K562 (cell line): ENCODE results near the gene EXOSC9. TPM values are rescaled to one million over a fixed set of nuclear protein-coding genes. Genes with fewer than 3 reads are reported as not detected.

Source experiments
- GATA2 ChIP-seq: sonication (generic); formaldehyde crosslinking; IDR thresholded peaks from 2 replicates; pipeline ENCODE4 v1.4.0; 2020; ENCODE audit warnings: mild to moderate bottlenecking, missing genetic modification reagents
- LEF1 ChIP-seq: fragments of 450-650 bp; IDR thresholded peaks from 2 replicates; pipeline ENCODE4 v1.6.1; 2016; ENCODE audit warnings: mild to moderate bottlenecking
- MEF2D ChIP-seq: conservative IDR thresholded peaks from 2 replicates; pipeline ENCODE4 v1.6.1; 2016; ENCODE audit warnings: low read depth, missing genetic modification characterization, missing compliant biosample characterization
- NRF1 ChIP-seq, 2 experiments: fragments of 450-650 bp; IDR thresholded peaks in 1 of 2; conservative IDR thresholded peaks in 1 of 2; 2 replicates each; pipeline ENCODE4 v1.6.1; 2014; ENCODE audit warnings: mild to moderate bottlenecking in 2 of 2
- RBM25 ChIP-seq: fragments of 200-400 bp; formaldehyde crosslinking; IDR thresholded peaks from 2 replicates; pipeline ENCODE4 v1.6.1; 2018; ENCODE audit warnings: low read length, low read depth, moderate library complexity; ENCODE audit not compliant: severe bottlenecking
- RHOXF2B ChIP-seq: fragments of 250-450 bp; sonication (Bioruptor Pico); conservative IDR thresholded peaks from 2 replicates; pipeline ENCODE4 v1.5.1; 2021
- RNF2 ChIP-seq: sonication (generic); IDR thresholded peaks from 2 replicates; pipeline ENCODE4 v1.6.1; 2016
- SMARCA4 ChIP-seq: fragments of 450-650 bp; IDR thresholded peaks from 2 replicates; pipeline ENCODE4 v1.6.1; 2016
- SP1 ChIP-seq: sonication (generic); formaldehyde crosslinking; IDR thresholded peaks from 2 replicates; pipeline ENCODE4 v1.8.1; 2022; ENCODE audit warnings: mild to moderate bottlenecking, missing genetic modification reagents
- ZNF232 ChIP-seq: sonication (generic); formaldehyde crosslinking; IDR thresholded peaks from 2 replicates; pipeline ENCODE4 v1.8.0; 2022; ENCODE audit warnings: mild to moderate bottlenecking, missing genetic modification reagents
- ZNF431 ChIP-seq: sonication (generic); formaldehyde crosslinking; IDR thresholded peaks from 2 replicates; pipeline ENCODE4 v1.8.0; 2022; ENCODE audit warnings: mild to moderate bottlenecking, missing genetic modification reagents
- ZNF766 ChIP-seq: fragments of 200-800 bp; sonication (Bioruptor generic); conservative IDR thresholded peaks from 2 replicates; pipeline ENCODE4 v1.6.1; 2016; ENCODE audit warnings: missing genetic modification characterization, missing compliant biosample characterization
- polyA plus RNA-seq, 8 experiments: library from polyadenylated mRNA; depleted of rRNA in 4 of 8; stranded (reverse) in 5 of 8; unstranded in 3 of 8; fragments of >200 nt; fragmentation: Nextera tagmentation in 2 of 8; fragmentation: Illumina TruSeq in 1 of 8; extraction: Ambion mirVana in 2 of 8; extraction: Trizol in 1 of 8; gene quantifications; 2 replicates each; pipeline versions ENCODE4 v1.2.1 to v1.2.3, GENCODE V29; 2011 to 2014; ENCODE audit warnings: inconsistent platforms in 1 of 8, missing spikeins in 1 of 8
- total RNA-seq, 7 experiments: library from RNA; depleted of rRNA in 6 of 7; stranded (reverse); fragments of >200 nt in 6 of 7; fragmentation: Illumina TruSeq in 2 of 7; extraction: Trizol in 2 of 7; gene quantifications; 2 replicates each; pipeline versions ENCODE4 v1.2.1 to v1.2.3, GENCODE V29; 2011 to 2021; ENCODE audit warnings: low replicate concordance in 1 of 7
- TF ChIP-seq, protein P1 (sequence below): fragments of 250-450 bp; sonication (Bioruptor Pico); IDR thresholded peaks from 2 replicates; pipeline ENCODE4 v1.4.0; 2020; ENCODE audit warnings: mild to moderate bottlenecking, moderate library complexity
- TF ChIP-seq, protein P2 (sequence below), 2 experiments: IDR thresholded peaks in 1 of 2; conservative IDR thresholded peaks in 1 of 2; 2 replicates each; pipeline ENCODE4 v1.6.1; 2016; ENCODE audit warnings: low read depth in 2 of 2, mild to moderate bottlenecking in 1 of 2, missing compliant biosample characterization in 1 of 2, missing genetic modification characterization in 1 of 2, moderate library complexity in 1 of 2
- TF ChIP-seq, protein P3 (sequence below): fragments of 450-650 bp; formaldehyde crosslinking; IDR thresholded peaks from 2 replicates; pipeline ENCODE4 v1.4.0; 2022; ENCODE audit warnings: mild to moderate bottlenecking, moderate library complexity
- TF ChIP-seq, protein P4 (sequence below): sonication (generic); formaldehyde crosslinking; IDR thresholded peaks from 2 replicates; pipeline ENCODE4 v1.8.1; 2022; ENCODE audit warnings: missing genetic modification reagents
- TF ChIP-seq, protein P5 (sequence below), 2 experiments: fragments of 450-650 bp; IDR thresholded peaks; 2 replicates each; pipeline ENCODE4 v1.6.1; 2016

EXOSC9 gene
- total and polyA plus RNA-seq, 9 of the 15 experiments (the other 6 are each of a cell fraction or from before 2014, with no cell fraction given) = 64.7 to 166 (median 115) TPM

DNA sequence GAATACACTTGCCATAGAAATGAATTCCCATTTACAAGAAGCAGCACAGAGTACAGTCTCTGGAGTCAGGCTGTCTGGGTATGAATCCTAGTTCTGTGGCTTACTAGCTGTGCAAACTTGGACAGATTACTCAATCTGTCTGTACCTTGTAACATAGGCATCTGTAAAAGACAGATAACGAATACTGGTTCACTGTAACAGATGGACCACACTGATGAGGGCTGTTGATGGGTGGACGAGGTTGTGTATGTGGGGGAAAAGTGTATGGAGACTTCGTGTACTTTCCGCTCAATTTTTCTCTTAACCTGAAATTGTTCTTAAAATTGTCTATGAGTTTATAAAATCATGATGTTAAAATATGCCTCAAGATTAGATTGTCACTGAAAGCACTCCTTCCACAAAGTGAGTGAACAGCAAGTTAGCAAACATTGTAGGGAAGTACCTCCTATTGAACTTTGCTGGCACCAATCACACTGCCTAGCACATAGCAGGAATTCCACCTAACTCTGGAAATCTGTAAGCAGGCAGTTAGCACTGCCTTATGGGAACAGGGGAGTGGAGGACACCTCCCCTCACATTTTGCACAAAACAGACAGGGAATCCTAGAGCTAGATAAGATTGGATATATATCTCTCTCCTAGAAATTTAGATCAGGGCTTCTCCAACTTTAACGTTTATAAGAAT, 6.5 kb upstream of the EXOSC9 start (continued):
- TF ChIP-seq, protein P1, sequence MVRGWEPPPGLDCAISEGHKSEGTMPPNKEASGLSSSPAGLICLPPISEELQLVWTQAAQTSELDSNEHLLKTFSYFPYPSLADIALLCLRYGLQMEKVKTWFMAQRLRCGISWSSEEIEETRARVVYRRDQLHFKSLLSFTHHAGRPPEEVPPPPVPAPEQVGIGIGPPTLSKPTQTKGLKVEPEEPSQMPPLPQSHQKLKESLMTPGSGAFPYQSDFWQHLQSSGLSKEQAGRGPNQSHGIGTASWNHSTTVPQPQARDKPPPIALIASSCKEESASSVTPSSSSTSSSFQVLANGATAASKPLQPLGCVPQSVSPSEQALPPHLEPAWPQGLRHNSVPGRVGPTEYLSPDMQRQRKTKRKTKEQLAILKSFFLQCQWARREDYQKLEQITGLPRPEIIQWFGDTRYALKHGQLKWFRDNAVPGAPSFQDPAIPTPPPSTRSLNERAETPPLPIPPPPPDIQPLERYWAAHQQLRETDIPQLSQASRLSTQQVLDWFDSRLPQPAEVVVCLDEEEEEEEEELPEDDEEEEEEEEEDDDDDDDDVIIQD (CRISPR knock-in tag) = no peak
- peak; percentile 56; the same call in 1 of the 2 replicates for TF ChIP-seq ZNF766 (CRISPR knock-in tag)
- TF ChIP-seq RBM25 = peak; percentile 51
- TF ChIP-seq, protein P2, sequence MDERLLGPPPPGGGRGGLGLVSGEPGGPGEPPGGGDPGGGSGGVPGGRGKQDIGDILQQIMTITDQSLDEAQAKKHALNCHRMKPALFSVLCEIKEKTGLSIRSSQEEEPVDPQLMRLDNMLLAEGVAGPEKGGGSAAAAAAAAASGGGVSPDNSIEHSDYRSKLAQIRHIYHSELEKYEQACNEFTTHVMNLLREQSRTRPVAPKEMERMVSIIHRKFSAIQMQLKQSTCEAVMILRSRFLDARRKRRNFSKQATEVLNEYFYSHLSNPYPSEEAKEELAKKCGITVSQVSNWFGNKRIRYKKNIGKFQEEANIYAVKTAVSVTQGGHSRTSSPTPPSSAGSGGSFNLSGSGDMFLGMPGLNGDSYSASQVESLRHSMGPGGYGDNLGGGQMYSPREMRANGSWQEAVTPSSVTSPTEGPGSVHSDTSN (CRISPR knock-in tag; IDR thresholded peaks at IDR 0.05; ENCODE audit: low read depth) = no peak
- TF ChIP-seq, protein P2 (tag; conservative IDR thresholded peaks at IDR 0.05; ENCODE audit: low read depth) = peak; percentile 86
- no peak for TF ChIP-seq RHOXF2B (CRISPR knock-in tag)
- TF ChIP-seq, protein P3, sequence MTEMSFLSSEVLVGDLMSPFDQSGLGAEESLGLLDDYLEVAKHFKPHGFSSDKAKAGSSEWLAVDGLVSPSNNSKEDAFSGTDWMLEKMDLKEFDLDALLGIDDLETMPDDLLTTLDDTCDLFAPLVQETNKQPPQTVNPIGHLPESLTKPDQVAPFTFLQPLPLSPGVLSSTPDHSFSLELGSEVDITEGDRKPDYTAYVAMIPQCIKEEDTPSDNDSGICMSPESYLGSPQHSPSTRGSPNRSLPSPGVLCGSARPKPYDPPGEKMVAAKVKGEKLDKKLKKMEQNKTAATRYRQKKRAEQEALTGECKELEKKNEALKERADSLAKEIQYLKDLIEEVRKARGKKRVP (CRISPR knock-in tag) = 0 out of 2 replicates have a peak, but pooled peaks have one; percentile 25
- TF ChIP-seq RNF2 = peak; percentile 87; the same call in 1 of the 2 replicates
- TF ChIP-seq, protein P4, sequence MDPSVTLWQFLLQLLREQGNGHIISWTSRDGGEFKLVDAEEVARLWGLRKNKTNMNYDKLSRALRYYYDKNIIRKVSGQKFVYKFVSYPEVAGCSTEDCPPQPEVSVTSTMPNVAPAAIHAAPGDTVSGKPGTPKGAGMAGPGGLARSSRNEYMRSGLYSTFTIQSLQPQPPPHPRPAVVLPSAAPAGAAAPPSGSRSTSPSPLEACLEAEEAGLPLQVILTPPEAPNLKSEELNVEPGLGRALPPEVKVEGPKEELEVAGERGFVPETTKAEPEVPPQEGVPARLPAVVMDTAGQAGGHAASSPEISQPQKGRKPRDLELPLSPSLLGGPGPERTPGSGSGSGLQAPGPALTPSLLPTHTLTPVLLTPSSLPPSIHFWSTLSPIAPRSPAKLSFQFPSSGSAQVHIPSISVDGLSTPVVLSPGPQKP = no peak
- TF ChIP-seq LEF1 = peak; percentile 89
- TF ChIP-seq ZNF431 = no peak
- TF ChIP-seq, protein P5, sequence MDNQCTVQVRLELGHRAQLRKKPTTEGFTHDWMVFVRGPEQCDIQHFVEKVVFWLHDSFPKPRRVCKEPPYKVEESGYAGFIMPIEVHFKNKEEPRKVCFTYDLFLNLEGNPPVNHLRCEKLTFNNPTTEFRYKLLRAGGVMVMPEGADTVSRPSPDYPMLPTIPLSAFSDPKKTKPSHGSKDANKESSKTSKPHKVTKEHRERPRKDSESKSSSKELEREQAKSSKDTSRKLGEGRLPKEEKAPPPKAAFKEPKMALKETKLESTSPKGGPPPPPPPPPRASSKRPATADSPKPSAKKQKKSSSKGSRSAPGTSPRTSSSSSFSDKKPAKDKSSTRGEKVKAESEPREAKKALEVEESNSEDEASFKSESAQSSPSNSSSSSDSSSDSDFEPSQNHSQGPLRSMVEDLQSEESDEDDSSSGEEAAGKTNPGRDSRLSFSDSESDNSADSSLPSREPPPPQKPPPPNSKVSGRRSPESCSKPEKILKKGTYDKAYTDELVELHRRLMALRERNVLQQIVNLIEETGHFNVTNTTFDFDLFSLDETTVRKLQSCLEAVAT (IDR thresholded peaks at IDR 0.05) = peak in 1 of 2 experiments; percentile 72; a peak in 1 of 4 replicates
- no peak for TF ChIP-seq NRF1 (conservative IDR thresholded peaks at IDR 0.05 in 1 of 2, IDR thresholded peaks at IDR 0.05 in 1 of 2)
- no peak for TF ChIP-seq MEF2D (tag)
- peak; percentile 97 for TF ChIP-seq SMARCA4
- TF ChIP-seq SP1 = 0 out of 2 replicates have a peak, but pooled peaks have one; percentile 22
- no peak for TF ChIP-seq ZNF232 (CRISPR knock-in tag)
- peak; percentile 93 for TF ChIP-seq GATA2 (CRISPR knock-in tag)
